Lung microvascular endothelial cell (primary cell): ENCODE measurements around the gene MCRIP2. TPM values are rescaled to one million over a fixed set of nuclear protein-coding genes. Genes with fewer than 3 reads are reported as not detected.
"Not testable (repeated sequence)": the region's sequence is repeated elsewhere in the genome, so short reads cannot be mapped to it uniquely, and the experiment has no call there.

Experiments used
- DNase-seq, 2 donors: peaks; one replicate each; pipeline versions ENCODE4 v3.0.0 to v3.0.0-alpha.2; 2010; ENCODE audit warnings: low read depth in 2 of 2
- total RNA-seq: library from RNA; depleted of rRNA; stranded (reverse); fragments of >200 nt; gene quantifications from 2 replicates; pipeline ENCODE4 v1.2.1, GENCODE V29; 2014

The MCRIP2 gene
- total RNA-seq = 10.5 and 11.9 TPM in 2 replicates

- DNase-seq = peak; percentile 42 to 60
These were observed at the start of gene MCRIP2 for GRCh38 chr16:641326-642188. TSS of gene MCRIP2 (plus strand) at chr16:641828. CDS start at chr16:641992, 164 bp downstream.

- DNase-seq = no peak
These were observed 49.6 kb upstream of the MCRIP2 start for GRCh38 chr16:591892-592517.

GRCh38 chr16:592518-593306 is 48.9 kb upstream of the MCRIP2 start:
- DNase-seq = no peak

GRCh38 chr16:593406-593805 is 48.2 kb upstream of the MCRIP2 start:
- DNase-seq = no peak

GRCh38 chr16:593807-594206 is 47.8 kb upstream of the MCRIP2 start:
- DNase-seq = no peak

- no peak for DNase-seq
These were observed 46.5 kb upstream of the MCRIP2 start for GRCh38 chr16:595094-595528.

GRCh38 chr16:595942-596735 is 45.5 kb upstream of the MCRIP2 start:
- no peak for DNase-seq

GRCh38 chr16:596736-597060 is 44.9 kb upstream of the MCRIP2 start:
- DNase-seq = no peak

- DNase-seq = not testable (repeated sequence)
These were observed 44.0 kb upstream of the MCRIP2 start for GRCh38 chr16:597655-598054.

GRCh38 chr16:598823-599739 is 42.5 kb upstream of the MCRIP2 start:
- no peak for DNase-seq

- peak in 1 of 2 donors; percentile 46 for DNase-seq
These were observed 40.8 kb upstream of the MCRIP2 start for GRCh38 chr16:600781-601180.

- DNase-seq = no peak
These were observed 37.7 kb upstream of the MCRIP2 start for GRCh38 chr16:603933-604332.

GRCh38 chr16:606656-607307 is 34.8 kb upstream of the MCRIP2 start:
- DNase-seq = no peak

GRCh38 chr16:608019-608418 is 33.6 kb upstream of the MCRIP2 start:
- DNase-seq = no peak

GRCh38 chr16:609316-609715 is 32.3 kb upstream of the MCRIP2 start:
- no peak for DNase-seq

GRCh38 chr16:609984-610383 is 31.6 kb upstream of the MCRIP2 start:
- DNase-seq = no peak

GRCh38 chr16:610513-611381 is 30.9 kb upstream of the MCRIP2 start:
- DNase-seq = peak; percentile 50 to 65

- no peak for DNase-seq
These were observed 26.5 kb upstream of the MCRIP2 start for GRCh38 chr16:615122-615521.
